Prostate gland (tissue), 2 donors: ENCODE measurements around the gene GLG1.
"Not testable (repeated sequence)": the region's sequence is repeated elsewhere in the genome, so short reads cannot be mapped to it uniquely, and the experiment has no call there.

ENCODE experiments used
- POLR2A ChIP-seq: fragments of 450-650 bp; IDR thresholded peaks from one replicate; pipeline ENCODE4 v1.6.1; 2016; ENCODE audit warnings: antibody characterized with exemption, mild to moderate bottlenecking
- POLR2AphosphoS5 ChIP-seq: sonication (generic); formaldehyde crosslinking; IDR thresholded peaks from one replicate; pipeline ENCODE4 v1.6.1; 2017; ENCODE audit warnings: antibody characterized with exemption
- TF ChIP-seq, protein P1 (sequence below), 4 experiments: fragments of 200-600 bp in 2 of 4; fragments of 450-650 bp in 2 of 4; sonication (generic) in 2 of 4; IDR thresholded peaks; 1 replicate in 3 of 4; 2 replicates in 1 of 4; pipeline ENCODE4 v1.5.1; 2016 to 2019; ENCODE audit warnings: antibody characterized with exemption in 4 of 4, mild to moderate bottlenecking in 2 of 4, moderate library complexity in 2 of 4

DNA sequence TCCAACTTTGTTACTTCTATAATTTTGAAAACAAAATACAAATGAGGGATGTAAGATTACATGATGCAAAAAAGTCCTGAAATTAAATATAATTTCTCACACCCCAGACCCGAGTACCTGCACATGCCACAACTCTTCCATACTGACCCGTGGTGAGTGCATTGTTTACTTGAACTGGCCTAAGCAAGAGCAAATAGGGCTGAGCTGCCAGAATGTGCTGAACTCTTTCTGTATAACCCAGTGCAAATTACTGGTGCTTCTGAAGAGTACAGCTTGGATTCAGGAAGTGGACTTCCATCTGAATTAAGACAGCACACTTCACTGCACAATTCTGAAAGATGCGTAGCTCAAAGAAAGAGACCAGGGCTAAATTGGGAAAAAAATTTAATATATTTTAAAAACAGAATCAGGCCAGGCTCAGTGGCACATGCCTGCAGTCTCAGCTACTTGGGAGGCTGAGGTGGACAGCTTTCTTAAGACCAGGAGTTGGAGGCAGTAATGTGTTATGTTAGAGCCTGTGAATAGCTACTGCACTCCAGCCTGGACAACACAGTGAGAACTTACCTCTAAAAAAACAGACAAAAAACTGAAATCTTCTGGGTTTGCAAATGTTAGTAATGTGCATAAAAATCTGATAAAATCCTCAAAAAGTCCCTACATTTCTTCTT, 63.9 kb downstream of the GLG1 start:
- TF ChIP-seq, protein P1, sequence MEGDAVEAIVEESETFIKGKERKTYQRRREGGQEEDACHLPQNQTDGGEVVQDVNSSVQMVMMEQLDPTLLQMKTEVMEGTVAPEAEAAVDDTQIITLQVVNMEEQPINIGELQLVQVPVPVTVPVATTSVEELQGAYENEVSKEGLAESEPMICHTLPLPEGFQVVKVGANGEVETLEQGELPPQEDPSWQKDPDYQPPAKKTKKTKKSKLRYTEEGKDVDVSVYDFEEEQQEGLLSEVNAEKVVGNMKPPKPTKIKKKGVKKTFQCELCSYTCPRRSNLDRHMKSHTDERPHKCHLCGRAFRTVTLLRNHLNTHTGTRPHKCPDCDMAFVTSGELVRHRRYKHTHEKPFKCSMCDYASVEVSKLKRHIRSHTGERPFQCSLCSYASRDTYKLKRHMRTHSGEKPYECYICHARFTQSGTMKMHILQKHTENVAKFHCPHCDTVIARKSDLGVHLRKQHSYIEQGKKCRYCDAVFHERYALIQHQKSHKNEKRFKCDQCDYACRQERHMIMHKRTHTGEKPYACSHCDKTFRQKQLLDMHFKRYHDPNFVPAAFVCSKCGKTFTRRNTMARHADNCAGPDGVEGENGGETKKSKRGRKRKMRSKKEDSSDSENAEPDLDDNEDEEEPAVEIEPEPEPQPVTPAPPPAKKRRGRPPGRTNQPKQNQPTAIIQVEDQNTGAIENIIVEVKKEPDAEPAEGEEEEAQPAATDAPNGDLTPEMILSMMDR (IDR thresholded peaks at IDR 0.05) = not testable (repeated sequence)
- not testable (repeated sequence) for TF ChIP-seq POLR2A, POLR2AphosphoS5
